H1 (cell line): ENCODE measurements around the gene ICA1. TPM values are rescaled to one million over a fixed set of nuclear protein-coding genes. Genes with fewer than 3 reads are reported as not detected.

Source experiments
- CTCF ChIA-PET: fragments of 300-600 bp; sonication (Branson Sonifier 250); formaldehyde crosslinking; loops from one replicate; lab custom pipeline; 2021; ENCODE audit not compliant: partially characterized antibody; lab: Charles Lee
- POLR2A ChIA-PET: fragments of 300-600 bp; sonication (Branson Sonifier 250); formaldehyde crosslinking; loops from one replicate; lab custom pipeline; 2021; ENCODE audit warnings: inconsistent platforms; ENCODE audit not compliant: partially characterized antibody; lab: Charles Lee
- DNase-seq, 2 experiments: peaks; one replicate each; pipeline versions ENCODE4 v3.0.0 to v3.0.0-alpha.2; 2010 to 2022; ENCODE audit warnings: low spot score in 2 of 2, low read depth in 1 of 2, mixed read lengths in 1 of 2
- FAIRE-seq: peaks from 2 replicates; lab custom pipeline; 2011; peaks lifted over from hg19 to GRCh38; lab: Jason Lieb, UNC
- H2AFZ ChIP-seq: 2 replicates; pipeline ENCODE4 v1.8.1; 2012; ENCODE audit warnings: low read length, inconsistent platforms
- H2AK5ac ChIP-seq: 2 replicates; pipeline ENCODE4 v1.6.1; 2013; ENCODE audit warnings: low read depth, low read length
- H2BK120ac ChIP-seq: replicated peaks from 2 replicates; pipeline ENCODE3; 2013; ENCODE audit warnings: low read depth, low read length, inconsistent platforms
- H2BK12ac ChIP-seq: 2 replicates; pipeline ENCODE4 v1.6.1; 2013; ENCODE audit warnings: low read depth, low read length
- H2BK15ac ChIP-seq: 2 replicates; pipeline ENCODE4 v1.6.1; 2013; ENCODE audit warnings: low read length
- H2BK20ac ChIP-seq: 2 replicates; pipeline ENCODE4 v1.6.1; 2013; ENCODE audit warnings: low read length
- H2BK5ac ChIP-seq: 2 replicates; pipeline ENCODE4 v1.6.1; 2013; ENCODE audit warnings: low read depth, low read length
- H3K14ac ChIP-seq: 2 replicates; pipeline ENCODE4 v1.6.1; 2013; ENCODE audit warnings: inconsistent platforms; ENCODE audit not compliant: insufficient read length
- H3K18ac ChIP-seq: 2 replicates; pipeline ENCODE4 v1.6.1; 2013; ENCODE audit warnings: low read length; ENCODE audit errors: extremely low read depth
- H3K23ac ChIP-seq: 2 replicates; pipeline ENCODE4 v1.6.1; 2013; ENCODE audit warnings: inconsistent platforms; ENCODE audit not compliant: insufficient read length
- H3K23me2 ChIP-seq: 2 replicates; pipeline ENCODE4 v1.6.1; 2013; ENCODE audit warnings: low read depth, low read length
- H3K27ac ChIP-seq: 2 replicates; pipeline ENCODE4 v1.6.1; 2011; ENCODE audit warnings: low read depth, low read length, inconsistent platforms
- H3K27me3 ChIP-seq, 4 experiments: replicated peaks in 1 of 4; 1 replicate in 1 of 4; 2 replicates in 3 of 4; pipeline versions ENCODE4 v1.6.1 to v1.8.1; 2011 to 2013; ENCODE audit warnings: low read length in 3 of 4, mild to moderate bottlenecking in 3 of 4, inconsistent platforms in 2 of 4, mixed read lengths in 2 of 4, moderate library complexity in 1 of 4; ENCODE audit not compliant: control insufficient read depth in 3 of 4, insufficient read depth in 3 of 4; ENCODE audit errors: extremely low read depth in 1 of 4
- H3K36me3 ChIP-seq, 4 experiments: 2 replicates each; pipeline versions ENCODE4 v1.6.1 to v1.8.1; 2011 to 2013; ENCODE audit warnings: mild to moderate bottlenecking in 4 of 4, low read length in 3 of 4, moderate library complexity in 2 of 4, control low read depth in 1 of 4, inconsistent platforms in 1 of 4; ENCODE audit not compliant: insufficient read depth in 4 of 4, control insufficient read depth in 2 of 4
- H3K4ac ChIP-seq: replicated peaks from 2 replicates; pipeline ENCODE3; 2013; ENCODE audit warnings: low read length, low read depth, mixed read lengths, inconsistent platforms; ENCODE audit not compliant: insufficient read length
- H3K4me1 ChIP-seq, 4 experiments: replicated peaks in 1 of 4; 1 replicate in 1 of 4; 2 replicates in 3 of 4; pipeline versions ENCODE4 v1.6.1 to v1.8.1; 2011 to 2013; ENCODE audit warnings: low read length in 3 of 4, inconsistent platforms in 2 of 4, mixed read lengths in 1 of 4; ENCODE audit not compliant: insufficient read depth in 4 of 4, control insufficient read depth in 3 of 4
- H3K4me2 ChIP-seq, 2 experiments: 2 replicates each; pipeline versions ENCODE4 v1.6.1 to v1.8.1; 2011 to 2013; ENCODE audit warnings: low read depth in 2 of 2, low read length in 2 of 2, control low read depth in 1 of 2, inconsistent platforms in 1 of 2, mild to moderate bottlenecking in 1 of 2; ENCODE audit not compliant: insufficient read depth in 1 of 2
- H3K4me3 ChIP-seq, 4 experiments: fragments of 200-600, 300-600 bp in 1 of 4; sonication (generic), shearing (Covaris generic), sonication (Bioruptor Twin) in 1 of 4; 2 replicates each; pipeline versions ENCODE4 v1.5.1 to v1.8.1; 2011 to 2016; ENCODE audit warnings: low read length in 4 of 4, low read depth in 3 of 4, control low read depth in 2 of 4, inconsistent platforms in 2 of 4, mild to moderate bottlenecking in 2 of 4, mixed read lengths in 1 of 4, moderate library complexity in 1 of 4; ENCODE audit not compliant: insufficient read depth in 2 of 4; ENCODE audit errors: extremely low read depth in 1 of 4
- H3K56ac ChIP-seq: replicated peaks from 2 replicates; pipeline ENCODE3; 2013; ENCODE audit warnings: low read depth, mild to moderate bottlenecking, mixed read lengths, low read length, inconsistent platforms; ENCODE audit not compliant: insufficient read length
- H3K79me1 ChIP-seq: 2 replicates; pipeline ENCODE4 v1.6.1; 2013; ENCODE audit warnings: low read depth, low read length, control low read depth
- H3K79me2 ChIP-seq, 2 experiments: 2 replicates each; pipeline versions ENCODE4 v1.6.1 to v1.8.1; 2012 to 2013; ENCODE audit warnings: low read length in 2 of 2, mild to moderate bottlenecking in 2 of 2, inconsistent platforms in 1 of 2; ENCODE audit not compliant: insufficient read depth in 2 of 2, control insufficient read depth in 1 of 2
- H3K9ac ChIP-seq, 4 experiments: replicated peaks in 1 of 4; 1 replicate in 1 of 4; 2 replicates in 3 of 4; pipeline versions ENCODE4 v1.6.1 to v1.8.1; 2011 to 2013; ENCODE audit warnings: low read depth in 3 of 4, low read length in 3 of 4, control low read depth in 2 of 4, mild to moderate bottlenecking in 2 of 4, moderate library complexity in 2 of 4, inconsistent platforms in 1 of 4; ENCODE audit errors: extremely low read depth in 1 of 4
- H3K9me3 ChIP-seq, 2 experiments: 2 replicates each; pipeline versions ENCODE4 v1.6.1 to v1.8.1; 2012 to 2013; ENCODE audit warnings: mild to moderate bottlenecking in 2 of 2, moderate library complexity in 2 of 2, control low read depth in 1 of 2, inconsistent platforms in 1 of 2, low read depth in 1 of 2, low read length in 1 of 2, mixed read lengths in 1 of 2; ENCODE audit not compliant: insufficient read depth in 2 of 2
- H4K20me1 ChIP-seq, 2 experiments: replicated peaks in 1 of 2; 2 replicates each; pipeline versions ENCODE3 to v1.8.1; 2011 to 2013; ENCODE audit warnings: inconsistent platforms in 2 of 2, low read length in 2 of 2, mild to moderate bottlenecking in 1 of 2; ENCODE audit not compliant: insufficient read depth in 2 of 2, control insufficient read depth in 1 of 2
- H4K5ac ChIP-seq: 2 replicates; pipeline ENCODE4 v1.6.1; 2013; ENCODE audit warnings: low read length, low read depth, mixed read lengths, inconsistent platforms; ENCODE audit not compliant: insufficient read length
- H4K8ac ChIP-seq: 2 replicates; pipeline ENCODE4 v1.8.0; 2013; ENCODE audit warnings: mild to moderate bottlenecking, moderate library complexity, low read length, inconsistent platforms; ENCODE audit not compliant: insufficient read depth; ENCODE audit errors: extremely low read depth
- H4K91ac ChIP-seq: replicated peaks from 2 replicates; pipeline ENCODE3; 2013; ENCODE audit warnings: low read length, mixed read lengths, inconsistent platforms; ENCODE audit not compliant: insufficient read length
- BRCA1 ChIP-seq: IDR thresholded peaks from 2 replicates; pipeline ENCODE4 v1.6.1; 2012; ENCODE audit warnings: low read depth, low read length, improper control_type of control experiment
- FOSL1 ChIP-seq: IDR thresholded peaks from 2 replicates; pipeline ENCODE4 v1.6.1; 2011; ENCODE audit warnings: mild to moderate bottlenecking, low read depth, low read length, moderate library complexity; ENCODE audit not compliant: insufficient read depth
- GABPA ChIP-seq: IDR thresholded peaks from 2 replicates; pipeline ENCODE4 v1.6.1; 2011; ENCODE audit warnings: mild to moderate bottlenecking, low read length, moderate library complexity, borderline replicate concordance; ENCODE audit not compliant: insufficient read depth
- HDAC6 ChIP-seq: IDR thresholded peaks from one replicate; pipeline ENCODE4 v1.7.1; 2012; ENCODE audit warnings: low read depth, mild to moderate bottlenecking, inconsistent platforms, low read length, moderate library complexity
- KDM4A ChIP-seq: IDR thresholded peaks from one replicate; pipeline ENCODE4 v1.7.1; 2012; ENCODE audit warnings: low read depth, mild to moderate bottlenecking, moderate library complexity, low read length, inconsistent platforms; ENCODE audit not compliant: severe bottlenecking
- POLR2AphosphoS5 ChIP-seq: IDR thresholded peaks from 2 replicates; pipeline ENCODE4 v1.6.1; 2011; ENCODE audit warnings: low read depth, low read length
- RNF2 ChIP-seq: fragments of 200-900, 300-1000 bp; sonication (generic); IDR thresholded peaks from 2 replicates; pipeline ENCODE4 v1.7.1; 2016; ENCODE audit warnings: borderline replicate concordance, low read depth, mild to moderate bottlenecking, antibody characterized with exemption, low read length; ENCODE audit not compliant: poor library complexity, severe bottlenecking; ENCODE audit errors: missing control alignments
- SIN3A ChIP-seq, 2 experiments: IDR thresholded peaks in 1 of 2; conservative IDR thresholded peaks in 1 of 2; 2 replicates each; pipeline ENCODE4 v1.6.1; 2011 to 2012; ENCODE audit warnings: low read length in 2 of 2, improper control_type of control experiment in 1 of 2, low read depth in 1 of 2, mild to moderate bottlenecking in 1 of 2
- SIRT6 ChIP-seq: IDR thresholded peaks from one replicate; pipeline ENCODE4 v1.7.1; 2012; ENCODE audit warnings: low read length, inconsistent platforms
- SIX5 ChIP-seq: IDR thresholded peaks from 2 replicates; pipeline ENCODE4 v1.6.1; 2011; ENCODE audit warnings: mild to moderate bottlenecking, low read depth, low read length
- TCF12 ChIP-seq: IDR thresholded peaks from 2 replicates; pipeline ENCODE4 v1.6.1; 2011; ENCODE audit warnings: low read depth, mild to moderate bottlenecking, low read length
- TEAD4 ChIP-seq: IDR thresholded peaks from 2 replicates; pipeline ENCODE4 v1.6.1; 2012; ENCODE audit warnings: low read depth, low read length, inconsistent platforms, mixed read lengths
- ZNF274 ChIP-seq: IDR thresholded peaks from 2 replicates; pipeline ENCODE4 v1.7.0; 2012; ENCODE audit warnings: low read length, borderline replicate concordance; ENCODE audit errors: extremely low read depth
- WGBS, 2 experiments: shearing (Covaris generic) in 1 of 2; methylation state at CpG; one replicate each; pipeline versions ENCODE4 v1.1.6 to v1.1.7; 2013 to 2015; ENCODE audit warnings: low lambda C conversion rate in 2 of 2, mixed read lengths in 2 of 2, inconsistent platforms in 1 of 2, low coverage in 1 of 2, missing lambda C conversion rate in 1 of 2; ENCODE audit not compliant: insufficient replicate concordance in 2 of 2, insufficient coverage in 1 of 2, insufficient read length in 1 of 2; ENCODE audit errors: extremely low coverage in 1 of 2, missing lambda C conversion rate in 1 of 2; 5-methylcytosine and 5-hydroxymethylcytosine counted together
- polyA plus RNA-seq, 7 experiments: library from polyadenylated mRNA; depleted of rRNA in 3 of 7; stranded (reverse) in 5 of 7; unstranded in 2 of 7; fragments of >200 nt in 5 of 7; fragments of 200-250 nt in 2 of 7; gene quantifications; 1 replicate in 5 of 7; 2 replicates in 1 of 7; 4 replicates in 1 of 7; pipeline versions ENCODE4 v1.2.1 to v1.2.3, GENCODE V29; 2011 to 2013; ENCODE audit warnings: missing spikeins in 2 of 7, mixed read lengths in 2 of 7
- total RNA-seq: library from RNA; stranded (reverse); fragmentation: NEBNext Ultra II Directional; extraction: Animal tissue kit (Norgen Biotek cat#: 25700); gene quantifications from 2 replicates; pipeline ENCODE4 v1.2.1, GENCODE V29; 2021

The ICA1 gene
- total and polyA plus RNA-seq, 2 of the 8 experiments (the other 6 are each of a cell fraction or from before 2014, with no cell fraction given): 14.9 to 37.1 TPM

DNA sequence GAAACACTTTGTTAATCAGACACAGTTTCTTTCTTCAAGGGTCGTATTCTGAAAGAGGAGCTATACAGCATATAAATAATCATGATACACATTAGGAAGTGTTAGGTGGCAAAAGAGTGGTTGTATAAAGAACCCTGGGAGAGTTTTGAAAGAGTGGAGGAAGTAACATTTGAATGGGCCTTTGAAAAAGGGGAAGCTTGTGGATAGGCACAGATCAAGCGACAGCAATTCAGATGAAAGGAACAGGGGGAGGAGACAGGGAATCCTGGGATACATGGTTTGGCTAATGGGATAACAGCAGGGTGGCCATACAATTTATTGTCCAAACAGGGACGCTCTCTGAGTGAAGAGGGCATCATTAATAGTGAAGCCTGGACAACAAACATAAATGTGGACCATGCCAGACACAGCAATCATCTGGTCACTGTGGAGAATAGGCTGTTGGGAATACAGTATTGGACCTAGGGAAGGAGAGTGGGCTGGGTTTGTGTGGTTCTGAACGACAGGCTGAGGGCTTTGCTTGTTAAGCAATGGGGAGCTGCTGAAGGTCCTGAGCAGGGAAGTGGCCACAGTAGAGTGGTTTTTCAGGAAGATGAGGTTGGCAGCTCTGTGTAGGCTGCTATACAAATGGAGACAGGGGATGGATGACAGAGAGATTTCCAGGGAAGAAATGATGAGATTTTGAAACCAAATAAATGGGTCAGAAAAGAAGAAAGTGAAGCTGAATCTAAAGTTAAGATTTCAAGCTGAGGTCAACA is 75.9 kb downstream of the ICA1 start:
- H4K20me1 ChIP-seq: no peaks in the 10 kb centered on the region
- TF ChIP-seq ZNF274: no peak
- TF ChIP-seq GABPA: no peak
- no peak for TF ChIP-seq SIX5
- TF ChIP-seq KDM4A: no peak
- TF ChIP-seq BRCA1: no peak
- TF ChIP-seq SIN3A (conservative IDR thresholded peaks at IDR 0.05 in 1 of 2, IDR thresholded peaks at IDR 0.05 in 1 of 2; ENCODE audit: low read depth in 1 of 2, low read length in 2 of 2): no peak
- no peak for TF ChIP-seq FOSL1
- TF ChIP-seq HDAC6: no peak
- TF ChIP-seq POLR2AphosphoS5: no peak
- TF ChIP-seq TEAD4: no peak
- no peak for TF ChIP-seq SIRT6
- TF ChIP-seq RNF2: no peak
- no peak for TF ChIP-seq TCF12

More for the DNA sequence above, 75.9 kb downstream of the ICA1 start:
- Histone ChIP-seq H3K4me1 (peaks cover 0 to 14% (median 2%) of the 10 kb centered on the region in 4 experiments; a peak in 4 of 7 replicates), H3K9ac (no peak overlapping the region), H4K5ac (no peak overlapping the region), H2AK5ac (no peak overlapping the region), H3K4me2 (no peak overlapping the region), H3K56ac (no peak overlapping the region), H3K23me2 (no peaks in the 10 kb centered on the region), H4K8ac (no peak overlapping the region), H3K14ac (no peak overlapping the region), H3K36me3 (no peaks in the 10 kb centered on the region; a peak in 1 of 8 replicates), H2AFZ (no peak overlapping the region), H3K18ac (no peak overlapping the region), H2BK12ac (no peak overlapping the region), H3K27ac (no peak overlapping the region), H3K23ac (no peak overlapping the region), H3K27me3 (no peaks in the 10 kb centered on the region), H2BK15ac (no peak overlapping the region), H2BK5ac (no peak overlapping the region), H3K79me1 (no peaks in the 10 kb centered on the region), H3K4me3 (no peak overlapping the region), H2BK120ac (no peak overlapping the region), H3K4ac (no peak overlapping the region), H3K9me3 (no peaks in the 10 kb centered on the region), H2BK20ac (no peak overlapping the region), H3K79me2 (no peaks in the 10 kb centered on the region), H4K91ac (no peak overlapping the region)
- ChIA-PET CTCF (interaction anchor here (0.8 to 1.7 kb wide), 3 partner anchors 10 to 523 kb away, joined by 3 to 4 read pairs (median 3); no protein-coding TSS in a partner anchor), POLR2A (interaction anchor here (0.7 kb wide), 1 partner anchor 15 kb away, joined by 3 read pairs; no protein-coding TSS in a partner anchor)
- 69% methylated on average over 4 of the region's 4 CpGs; no CpG with 5 or more reads in 1 of the 2 experiments for WGBS, 2 experiments
- DNase-seq (no peak), FAIRE-seq (no peak)
